ENCODE data around the gene MPP1. TPM values are rescaled to one million over a fixed set of nuclear protein-coding genes. Genes with fewer than 3 reads are reported as not detected.

Gene MPP1
- polyA plus RNA-seq, 1 of the 3 experiments (the other 2 are of a cell fraction), result 13.3 TPM

GRCh38 chrX:154735695-154736393 is 69.4 kb downstream of the MPP1 start (continued):
- 0 out of 2 replicates have a peak, but pooled peaks have one; percentile 33 for TF ChIP-seq REST (IDR thresholded peaks at IDR 0.05; ENCODE audit: low read depth, low read length)
- TF ChIP-seq EZH2phosphoT487 (IDR thresholded peaks at IDR 0.05; ENCODE audit: borderline replicate concordance, low read depth), result no peak
- TF ChIP-seq TEAD4 (IDR thresholded peaks at IDR 0.05; ENCODE audit: borderline replicate concordance, insufficient read depth), result peak; percentile 76; the same call in 1 of the 2 replicates
- no peak for TF ChIP-seq FOXM1 (IDR thresholded peaks at IDR 0.05; ENCODE audit: low read depth)

- Histone ChIP-seq H3K36me3 (replicated peaks in 1 of 2; ENCODE audit: control insufficient read depth in 1 of 2, insufficient read depth in 2 of 2, low read length in 1 of 2) (no peaks in the 10 kb centered on the region), H3F3A (replicated peaks; ENCODE audit: insufficient read depth) (peaks cover 21% of the 10 kb centered on the region), H3K4me2 (peak overlapping the region; percentile 35; the same call in 1 of the 2 replicates), H3K4me1 (ENCODE audit: control insufficient read depth in 1 of 2, insufficient read depth in 2 of 2, low read depth in 1 of 2, low read length in 1 of 2) (peaks cover 7 to 36% of the 10 kb centered on the region in 2 experiments; a peak in 3 of 4 replicates), H2AFZ (ENCODE audit: low read depth) (peak overlapping the region; percentile 11; the same call in 1 of the 2 replicates), H3K27me3 (ENCODE audit: insufficient read depth) (no peaks in the 10 kb centered on the region), H3K9me3 (no peaks in the 10 kb centered on the region), H3K79me2 (ENCODE audit: insufficient read depth) (no peaks in the 10 kb centered on the region), H4K20me1 (ENCODE audit: insufficient read depth) (no peaks in the 10 kb centered on the region), H3K9ac (no peak overlapping the region), H3K4me3 (ENCODE audit: low read depth in 2 of 2, low read length in 1 of 2) (no peak overlapping the region), H3K27ac (ENCODE audit: low read depth in 2 of 2, low read length in 1 of 2) (peak overlapping the region in 1 of 2 experiments; percentile 22; a peak in 2 of 4 replicates), H3K9me2 (no peaks in the 10 kb centered on the region)
- ChIA-PET CTCF (interaction anchor here (1.9 kb wide), 1 partner anchor 15 kb away, joined by 8 read pairs; no protein-coding TSS in a partner anchor), POLR2A (no interaction called here)
- no peak for DNase-seq
- TF ChIP-seq NRF1 (IDR thresholded peaks at IDR 0.05; ENCODE audit: low read depth, low read length), result no peak
- TF ChIP-seq TCF12 (IDR thresholded peaks at IDR 0.05), result no peak
- TF ChIP-seq MEF2A (IDR thresholded peaks at IDR 0.05; ENCODE audit: borderline replicate concordance, low read depth), result no peak
- no peak for TF ChIP-seq FOXM1 (IDR thresholded peaks at IDR 0.05; ENCODE audit: low read depth)
- no peak for TF ChIP-seq RFX5 (IDR thresholded peaks at IDR 0.05; ENCODE audit: low read length)
- TF ChIP-seq CTCF (IDR thresholded peaks at IDR 0.05), result no peak
- TF ChIP-seq SIN3A (IDR thresholded peaks at IDR 0.05; ENCODE audit: borderline replicate concordance, low read depth, low read length), result no peak
- WGBS (ENCODE audit: low lambda C conversion rate), result 50% methylated on average over 8 of the region's 8 CpGs
These were observed 71.1 kb downstream of the MPP1 start for GRCh38 chrX:154734061-154734781.

Measured in SK-N-SH (cell line).